ENCODE results near the gene SMARCC2. TPM values are rescaled to one million over a fixed set of nuclear protein-coding genes. Genes with fewer than 3 reads are reported as not detected.

The SMARCC2 gene
- total and polyA plus RNA-seq, 2 donors (not counting 1 experiment from before 2014, with no cell fraction given) = 60.2 to 70.8 TPM

DNA sequence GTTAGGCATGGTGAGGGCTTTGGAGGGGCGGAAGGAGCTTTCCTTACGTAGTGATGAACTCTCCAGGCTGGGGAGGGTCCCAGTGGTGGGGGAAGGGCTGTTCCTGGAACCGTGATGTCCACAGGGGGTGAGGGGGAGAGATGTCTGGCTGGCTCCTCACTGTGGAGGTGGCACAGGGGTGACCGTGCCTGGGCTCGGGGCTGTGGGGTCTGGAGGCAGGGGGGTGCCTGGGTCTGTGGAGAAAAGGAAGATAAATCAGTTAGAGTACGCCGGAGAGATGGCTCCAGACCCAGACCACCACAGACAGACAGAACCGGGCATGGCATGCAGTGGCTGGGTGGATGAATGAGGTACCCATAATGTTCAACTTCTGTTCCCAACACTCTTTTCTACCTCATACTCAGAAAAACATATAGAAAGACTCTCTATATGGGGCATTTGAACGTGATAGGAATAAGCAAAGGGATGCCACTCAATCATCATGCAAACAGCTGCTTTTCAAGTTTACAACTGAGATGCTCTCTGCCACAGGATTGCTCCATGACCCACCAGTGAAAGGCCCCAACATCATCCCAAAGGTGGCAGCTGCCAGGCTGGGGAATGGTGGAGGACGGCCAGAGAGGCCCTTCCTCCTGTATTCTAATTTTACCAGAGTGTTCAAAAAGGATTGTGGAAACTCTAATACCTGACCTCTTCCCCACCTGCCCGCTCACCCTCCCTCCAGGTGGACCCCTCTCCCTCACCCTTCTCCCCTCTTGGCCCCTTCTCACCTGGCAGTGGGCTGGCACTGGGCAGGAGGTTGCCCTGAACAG, 25.5 kb downstream of the SMARCC2 start:
- Histone ChIP-seq H2AFZ (ENCODE audit: low read length) (no peak overlapping the region), H3K4me3 (replicated peaks in 1 of 4; ENCODE audit: control extremely low read depth in 1 of 4, insufficient read depth in 1 of 4, low read depth in 3 of 4, low read length in 4 of 4) (no peak overlapping the region), H3K27me3 (ENCODE audit: control insufficient read depth, insufficient read depth, low read length) (no peaks in the 10 kb centered on the region), H3K79me2 (ENCODE audit: control insufficient read depth, insufficient read depth, low read length) (peaks cover 33% of the 10 kb centered on the region), H3K27ac (ENCODE audit: insufficient read depth, low read length) (no peak overlapping the region), H3K9me3 (ENCODE audit: control insufficient read depth, insufficient read depth, low read depth, low read length) (no peaks in the 10 kb centered on the region), H3K9ac (ENCODE audit: insufficient read depth, low read length) (no peak overlapping the region), H3K4me1 (ENCODE audit: control insufficient read depth, extremely low read depth, insufficient read depth, low read length) (peaks cover 12% of the 10 kb centered on the region), H3K36me3 (ENCODE audit: control insufficient read depth, insufficient read depth, low read length) (peaks cover 36% of the 10 kb centered on the region), H4K20me1 (ENCODE audit: control insufficient read depth, extremely low read depth, insufficient read depth, low read length) (peaks cover 1% of the 10 kb centered on the region), H3K4me2 (ENCODE audit: extremely low read depth, insufficient read depth, low read length) (no peak overlapping the region)
- no peak for DNase-seq (ENCODE audit: low read depth in 2 of 2)
- no peak for TF ChIP-seq CTCF (conservative IDR thresholded peaks at IDR 0.05 in 1 of 2, IDR thresholded peaks at IDR 0.05 in 1 of 2; ENCODE audit: low read depth in 1 of 2, low read length in 2 of 2)
- TF ChIP-seq EZH2 (IDR thresholded peaks at IDR 0.05; ENCODE audit: low read length, missing control alignments) = no peak

DNA sequence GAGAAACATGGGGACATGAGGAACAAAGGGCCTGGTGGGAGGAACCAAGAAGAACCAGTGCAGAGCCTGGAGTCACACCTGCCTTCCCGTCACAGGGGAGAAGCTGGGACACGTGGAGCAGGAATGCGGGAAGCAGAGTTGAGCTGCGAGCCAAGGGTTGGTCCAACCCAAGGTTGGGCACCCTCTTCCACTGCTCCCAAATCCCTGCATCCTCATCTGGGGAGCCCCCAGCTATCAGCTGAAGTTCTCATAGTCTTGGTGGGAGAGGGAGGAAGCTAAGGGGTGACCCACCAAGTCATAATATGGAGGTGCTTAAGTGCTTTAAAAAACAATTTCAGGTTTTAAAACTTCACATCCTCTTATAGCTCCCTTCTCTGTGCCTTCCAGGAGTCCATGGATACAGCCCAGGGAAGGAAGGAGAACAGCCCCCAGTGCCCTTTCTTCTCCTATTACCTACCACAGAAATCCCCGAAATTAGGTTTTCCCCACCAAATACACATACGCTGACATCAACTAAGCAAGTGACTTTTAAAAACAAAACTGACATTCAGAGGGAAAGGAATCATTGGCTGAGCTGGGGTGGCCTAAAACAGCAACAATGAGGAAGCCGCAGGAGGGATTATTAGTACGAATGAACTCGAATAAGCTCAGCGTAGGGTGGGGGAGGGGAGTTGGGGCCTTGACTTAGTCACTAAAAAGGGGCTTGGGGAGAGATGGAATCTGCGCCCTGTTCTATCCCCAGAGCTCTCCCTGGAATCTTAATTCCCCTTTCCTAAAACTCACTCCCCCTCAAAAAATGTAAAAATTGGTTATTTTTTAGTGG, 26.6 kb downstream of the SMARCC2 start:
- Histone ChIP-seq H4K20me1 (ENCODE audit: control insufficient read depth, extremely low read depth, insufficient read depth, low read length) (peaks cover 1% of the 10 kb centered on the region), H2AFZ (ENCODE audit: low read length) (no peak overlapping the region), H3K4me1 (ENCODE audit: control insufficient read depth, extremely low read depth, insufficient read depth, low read length) (peaks cover 12% of the 10 kb centered on the region), H3K4me3 (replicated peaks in 1 of 4; ENCODE audit: control extremely low read depth in 1 of 4, insufficient read depth in 1 of 4, low read depth in 3 of 4, low read length in 4 of 4) (peak overlapping the region in 1 of 4 experiments; percentile 7), H3K9me3 (ENCODE audit: control insufficient read depth, insufficient read depth, low read depth, low read length) (no peaks in the 10 kb centered on the region), H3K9ac (ENCODE audit: insufficient read depth, low read length) (no peak overlapping the region), H3K36me3 (ENCODE audit: control insufficient read depth, insufficient read depth, low read length) (peaks cover 36% of the 10 kb centered on the region), H3K27me3 (ENCODE audit: control insufficient read depth, insufficient read depth, low read length) (no peaks in the 10 kb centered on the region), H3K27ac (ENCODE audit: insufficient read depth, low read length) (no peak overlapping the region), H3K4me2 (ENCODE audit: extremely low read depth, insufficient read depth, low read length) (peak overlapping the region; percentile 23), H3K79me2 (ENCODE audit: control insufficient read depth, insufficient read depth, low read length) (peaks cover 39% of the 10 kb centered on the region)
- DNase-seq (ENCODE audit: low read depth in 2 of 2) = peak in 1 of 2 donors; percentile 6
- TF ChIP-seq EZH2 (IDR thresholded peaks at IDR 0.05; ENCODE audit: low read length, missing control alignments) = no peak
- no peak for TF ChIP-seq CTCF (conservative IDR thresholded peaks at IDR 0.05 in 1 of 2, IDR thresholded peaks at IDR 0.05 in 1 of 2; ENCODE audit: low read depth in 1 of 2, low read length in 2 of 2)

GRCh38 chr12:56161690-56162351, 27.5 kb downstream of the SMARCC2 start:
- Histone ChIP-seq H3K4me3 (replicated peaks in 1 of 4; ENCODE audit: control extremely low read depth in 1 of 4, insufficient read depth in 1 of 4, low read depth in 3 of 4, low read length in 4 of 4) (peak overlapping the region in 2 of 4 experiments; percentile 67 to 81), H4K20me1 (ENCODE audit: control insufficient read depth, extremely low read depth, insufficient read depth, low read length) (peaks cover 1% of the 10 kb centered on the region), H3K36me3 (ENCODE audit: control insufficient read depth, insufficient read depth, low read length) (peaks cover 34% of the 10 kb centered on the region), H3K9ac (ENCODE audit: insufficient read depth, low read length) (no peak overlapping the region), H2AFZ (ENCODE audit: low read length) (no peak overlapping the region), H3K27ac (ENCODE audit: insufficient read depth, low read length) (no peak overlapping the region), H3K79me2 (ENCODE audit: control insufficient read depth, insufficient read depth, low read length) (peaks cover 39% of the 10 kb centered on the region), H3K4me1 (ENCODE audit: control insufficient read depth, extremely low read depth, insufficient read depth, low read length) (peaks cover 14% of the 10 kb centered on the region), H3K9me3 (ENCODE audit: control insufficient read depth, insufficient read depth, low read depth, low read length) (no peaks in the 10 kb centered on the region), H3K27me3 (ENCODE audit: control insufficient read depth, insufficient read depth, low read length) (no peaks in the 10 kb centered on the region), H3K4me2 (ENCODE audit: extremely low read depth, insufficient read depth, low read length) (peak overlapping the region; percentile 90)
- TF ChIP-seq EZH2 (IDR thresholded peaks at IDR 0.05; ENCODE audit: low read length, missing control alignments) = no peak
- no peak for TF ChIP-seq CTCF (conservative IDR thresholded peaks at IDR 0.05 in 1 of 2, IDR thresholded peaks at IDR 0.05 in 1 of 2; ENCODE audit: low read depth in 1 of 2, low read length in 2 of 2)
- peak in 1 of 2 donors; percentile 4 for DNase-seq (ENCODE audit: low read depth in 2 of 2)

All from fibroblast of lung (primary cell).